Uterus (tissue), 4 donors: ENCODE measurements around the gene KLHL40. TPM values are rescaled to one million over a fixed set of nuclear protein-coding genes. Genes with fewer than 3 reads are reported as not detected.

Experiments used
- DNase-seq, 2 donors: peaks; one replicate each; pipeline ENCODE4 v3.0.0-alpha.2; 2019 to 2020
- H3K27ac ChIP-seq, 2 donors: fragments of 200-600 bp; sonication (generic); 1 replicate in 1 of 2; 2 replicates in 1 of 2; pipeline ENCODE4 v1.5.1; 2016 to 2018
- H3K27me3 ChIP-seq, 2 donors: fragments of 200-600 bp; sonication (generic); one replicate each; pipeline ENCODE4 v1.5.1; 2018 to 2019; ENCODE audit warnings: control low read depth in 1 of 2
- H3K36me3 ChIP-seq, 2 donors: fragments of 200-600 bp; sonication (generic); one replicate each; pipeline ENCODE4 v1.5.1; 2019; ENCODE audit warnings: control low read depth in 1 of 2
- H3K4me1 ChIP-seq, 2 donors: fragments of 200-600 bp; sonication (generic); one replicate each; pipeline ENCODE4 v1.5.1; 2018 to 2019; ENCODE audit warnings: control low read depth in 1 of 2
- H3K4me3 ChIP-seq, 2 donors: fragments of 200-600 bp; sonication (generic); 1 replicate in 1 of 2; 2 replicates in 1 of 2; pipeline ENCODE4 v1.5.1; 2018 to 2019; ENCODE audit warnings: mild to moderate bottlenecking in 1 of 2
- H3K9me3 ChIP-seq, 2 donors: fragments of 200-600 bp; sonication (generic); one replicate each; pipeline ENCODE4 v1.5.1; 2019; ENCODE audit warnings: control low read depth in 1 of 2
- POLR2A ChIP-seq, 2 donors: fragments of 450-650 bp; IDR thresholded peaks; one replicate each; pipeline ENCODE4 v1.6.1; 2016; ENCODE audit warnings: antibody characterized with exemption in 2 of 2, mild to moderate bottlenecking in 1 of 2, moderate library complexity in 1 of 2
- intact Hi-C: fragments of 100-400 bp; cut with DNase I; formaldehyde crosslinking; loops from one replicate; pipeline ENCODE4 v1.15.1; 2023; ENCODE audit warnings: low total_unique reads
- total RNA-seq, 4 donors: library from RNA; depleted of rRNA in 3 of 4; stranded (reverse); fragments of >200 nt in 3 of 4; gene quantifications; one replicate each; pipeline versions ENCODE4 v1.1.0 to v1.2.4, GENCODE V29; 2014 to 2023
- TF ChIP-seq, protein P1 (sequence below), 4 experiments: fragments of 200-600 bp in 2 of 4; fragments of 450-650 bp in 2 of 4; sonication (generic) in 2 of 4; IDR thresholded peaks; one replicate each; pipeline ENCODE4 v1.5.1; 2016 to 2019; ENCODE audit warnings: antibody characterized with exemption in 4 of 4, mild to moderate bottlenecking in 2 of 4, moderate library complexity in 1 of 4
- donor health status: DM: yes; HTN: yes; CAD: no.

Gene KLHL40
- total RNA-seq, 4 donors from 2014 or later: not detected

DNA sequence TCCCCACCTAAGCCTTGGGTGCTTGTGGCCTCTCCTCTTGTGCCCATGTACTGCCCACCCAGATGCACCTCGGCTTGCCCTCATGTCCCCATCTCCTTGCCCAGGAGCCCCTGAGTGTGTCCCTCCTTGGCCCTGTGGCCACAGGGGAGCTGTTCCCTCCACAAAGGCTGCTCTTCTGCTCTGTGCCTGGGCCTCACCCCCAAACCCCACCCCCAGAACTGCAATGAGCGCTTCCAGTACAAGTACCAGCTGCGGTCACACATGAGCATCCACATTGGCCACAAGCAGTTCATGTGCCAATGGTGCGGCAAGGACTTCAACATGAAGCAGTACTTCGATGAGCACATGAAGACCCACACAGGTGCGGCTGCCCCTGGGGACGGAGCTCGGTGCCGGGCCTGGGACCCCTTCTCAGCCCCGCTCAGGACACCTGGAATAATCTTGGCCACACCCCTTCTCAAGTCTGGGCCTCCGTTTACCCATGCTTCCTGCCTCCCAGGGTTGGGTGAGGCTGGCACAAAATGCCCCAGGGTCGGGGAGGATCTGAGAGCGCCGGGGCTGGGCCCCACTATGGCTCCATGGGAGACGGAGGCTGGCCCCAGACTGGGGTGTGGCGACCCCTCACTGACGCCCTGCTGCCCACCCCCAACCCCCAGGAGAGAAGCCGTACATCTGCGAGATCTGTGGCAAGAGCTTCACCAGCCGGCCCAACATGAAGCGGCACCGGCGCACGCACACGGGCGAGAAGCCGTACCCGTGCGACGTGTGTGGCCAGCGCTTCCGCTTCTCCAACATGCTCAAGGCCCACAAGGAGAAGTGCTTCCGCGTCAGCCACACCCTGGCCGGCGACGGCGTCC, 21.5 kb upstream of the KLHL40 start:
- Histone ChIP-seq H3K4me1 (peaks cover 0 to 4% of the 10 kb centered on the region in 2 donors), H3K9me3 (no peaks in the 10 kb centered on the region), H3K36me3 (no peaks in the 10 kb centered on the region), H3K27me3 (no peaks in the 10 kb centered on the region), H3K4me3 (no peak overlapping the region), H3K27ac (no peak overlapping the region)
- TF ChIP-seq, protein P1, sequence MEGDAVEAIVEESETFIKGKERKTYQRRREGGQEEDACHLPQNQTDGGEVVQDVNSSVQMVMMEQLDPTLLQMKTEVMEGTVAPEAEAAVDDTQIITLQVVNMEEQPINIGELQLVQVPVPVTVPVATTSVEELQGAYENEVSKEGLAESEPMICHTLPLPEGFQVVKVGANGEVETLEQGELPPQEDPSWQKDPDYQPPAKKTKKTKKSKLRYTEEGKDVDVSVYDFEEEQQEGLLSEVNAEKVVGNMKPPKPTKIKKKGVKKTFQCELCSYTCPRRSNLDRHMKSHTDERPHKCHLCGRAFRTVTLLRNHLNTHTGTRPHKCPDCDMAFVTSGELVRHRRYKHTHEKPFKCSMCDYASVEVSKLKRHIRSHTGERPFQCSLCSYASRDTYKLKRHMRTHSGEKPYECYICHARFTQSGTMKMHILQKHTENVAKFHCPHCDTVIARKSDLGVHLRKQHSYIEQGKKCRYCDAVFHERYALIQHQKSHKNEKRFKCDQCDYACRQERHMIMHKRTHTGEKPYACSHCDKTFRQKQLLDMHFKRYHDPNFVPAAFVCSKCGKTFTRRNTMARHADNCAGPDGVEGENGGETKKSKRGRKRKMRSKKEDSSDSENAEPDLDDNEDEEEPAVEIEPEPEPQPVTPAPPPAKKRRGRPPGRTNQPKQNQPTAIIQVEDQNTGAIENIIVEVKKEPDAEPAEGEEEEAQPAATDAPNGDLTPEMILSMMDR (IDR thresholded peaks at IDR 0.05): no peak
- TF ChIP-seq POLR2A (IDR thresholded peaks at IDR 0.05): no peak
- no peak for DNase-seq
- intact Hi-C loops: no loop called here

DNA sequence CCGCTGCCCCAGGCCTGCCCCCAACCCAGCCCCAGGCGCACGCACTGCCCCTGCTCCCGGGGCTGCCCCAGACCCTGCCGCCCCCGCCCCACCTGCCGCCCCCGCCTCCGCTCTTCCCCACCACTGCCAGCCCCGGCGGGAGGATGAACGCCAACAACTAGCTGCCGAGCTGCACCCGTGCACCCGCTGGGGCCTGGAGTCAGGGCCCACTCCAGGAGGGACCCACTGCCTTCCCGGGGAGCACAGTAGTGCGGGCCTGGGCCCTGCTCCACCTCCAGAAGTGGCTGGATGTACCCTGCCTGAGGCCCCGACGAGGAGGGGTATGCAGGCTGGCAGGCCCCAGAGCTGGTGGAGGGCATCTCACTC, 20.9 kb upstream of the KLHL40 start:
- no peak for DNase-seq
- intact Hi-C loops: no loop called here
- H3K9me3 ChIP-seq: no peaks in the 10 kb centered on the region
- H3K4me1 ChIP-seq: peaks cover 0 to 4% of the 10 kb centered on the region in 2 donors
- TF ChIP-seq, protein P1 (IDR thresholded peaks at IDR 0.05): no peak
- no peak for TF ChIP-seq POLR2A (IDR thresholded peaks at IDR 0.05)
- H3K36me3 ChIP-seq: no peaks in the 10 kb centered on the region
- H3K27me3 ChIP-seq: no peaks in the 10 kb centered on the region
- no peak overlapping the region for H3K4me3 ChIP-seq
- no peak overlapping the region for H3K27ac ChIP-seq

DNA sequence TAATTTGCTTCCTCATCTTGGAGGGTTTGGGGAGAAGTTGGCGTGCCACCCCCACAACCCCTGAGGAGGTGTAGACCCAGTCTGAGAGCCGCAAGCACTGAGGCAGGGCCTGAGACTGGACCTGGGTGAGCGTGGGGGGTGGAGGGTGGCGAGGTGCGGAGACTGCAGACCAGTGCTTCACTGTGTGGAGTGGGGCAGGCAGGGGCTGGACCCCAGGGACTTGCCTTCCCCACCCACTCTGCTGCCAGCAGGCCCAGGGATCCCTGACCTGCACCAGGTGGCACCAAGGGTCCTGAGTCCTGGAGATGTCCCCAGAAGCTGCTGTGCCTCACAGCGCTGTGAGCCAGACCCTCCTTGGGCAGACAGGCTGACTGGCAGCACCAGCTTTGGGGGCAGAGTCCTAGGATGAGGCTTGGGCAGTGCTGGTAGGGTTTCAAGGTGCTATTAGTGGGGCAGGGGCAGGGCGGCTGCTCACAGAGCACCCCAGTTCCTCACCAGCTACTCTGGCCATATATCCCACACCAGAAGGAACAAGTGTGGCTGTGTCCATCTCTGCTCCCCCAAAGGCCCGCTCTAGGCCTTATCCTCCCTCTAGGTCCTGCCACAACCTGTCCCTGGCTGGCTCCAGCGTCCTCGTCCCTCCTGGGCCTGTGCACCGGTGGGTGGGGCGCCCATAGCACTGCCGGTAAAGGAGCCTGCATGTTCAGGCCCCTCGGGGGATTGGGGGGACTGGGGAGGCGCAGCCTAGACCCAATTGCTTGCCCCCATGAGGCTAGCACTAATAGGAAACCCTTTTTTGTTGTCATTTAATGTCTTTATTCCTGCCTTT, 20.1 kb upstream of the KLHL40 start:
- Histone ChIP-seq H3K9me3 (no peaks in the 10 kb centered on the region), H3K4me3 (no peak overlapping the region), H3K4me1 (peaks cover 0 to 4% of the 10 kb centered on the region in 2 donors), H3K27ac (no peak overlapping the region), H3K36me3 (no peaks in the 10 kb centered on the region), H3K27me3 (no peaks in the 10 kb centered on the region)
- TF ChIP-seq, protein P1 (IDR thresholded peaks at IDR 0.05): no peak
- no peak for TF ChIP-seq POLR2A (IDR thresholded peaks at IDR 0.05)
- intact Hi-C loops: no loop called here
- DNase-seq: peak in 1 of 2 donors; percentile 11

DNA sequence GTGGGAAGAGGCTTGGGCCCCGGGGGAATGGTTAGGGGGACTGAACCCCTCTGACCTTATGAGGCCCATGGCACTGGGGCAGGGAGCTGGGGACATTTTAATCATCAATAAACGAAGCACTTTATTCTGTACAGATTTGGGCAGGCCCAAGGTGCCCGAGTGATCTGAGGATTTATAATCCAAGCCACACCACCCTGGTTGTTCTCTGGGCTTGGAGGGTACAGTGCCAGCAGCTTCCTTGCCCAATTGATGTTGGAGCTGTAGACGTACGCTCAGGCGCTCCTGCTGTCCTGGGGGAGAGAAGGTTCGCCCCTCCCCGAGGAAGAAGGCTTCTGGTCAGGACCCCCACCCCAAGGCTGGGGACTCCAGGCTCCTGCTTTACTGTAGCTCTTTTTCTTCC, 19.3 kb upstream of the KLHL40 start:
- peak overlapping the region in 1 of 2 donors; percentile 28 for H3K27ac ChIP-seq
- no peaks in the 10 kb centered on the region for H3K36me3 ChIP-seq
- no peaks in the 10 kb centered on the region for H3K27me3 ChIP-seq
- DNase-seq: no peak
- intact Hi-C loops: no loop called here
- H3K9me3 ChIP-seq: no peaks in the 10 kb centered on the region
- no peak overlapping the region for H3K4me3 ChIP-seq
- peaks cover 0 to 4% of the 10 kb centered on the region in 2 donors for H3K4me1 ChIP-seq
- TF ChIP-seq, protein P1 (IDR thresholded peaks at IDR 0.05): no peak
- no peak for TF ChIP-seq POLR2A (IDR thresholded peaks at IDR 0.05)

DNA sequence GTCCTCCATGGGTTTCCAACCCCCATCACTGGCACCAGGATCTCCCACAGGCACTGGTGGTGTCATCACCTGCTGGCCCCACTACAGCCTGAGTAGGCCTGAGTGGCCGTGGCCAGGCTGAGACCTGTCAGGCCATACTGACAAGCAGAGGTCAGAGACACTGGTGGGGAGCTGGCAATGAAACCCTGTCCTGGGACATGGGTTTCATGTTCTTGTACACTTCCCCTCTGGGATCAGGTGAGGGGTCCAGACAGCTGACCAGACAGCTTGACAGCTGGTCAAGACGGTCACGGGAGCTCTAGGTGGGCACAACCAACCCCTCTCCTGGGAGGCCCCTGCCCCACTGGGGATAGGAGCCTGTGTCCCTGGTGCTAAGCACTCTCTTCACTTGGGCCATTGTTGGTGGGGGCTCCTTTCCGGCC, 18.7 kb upstream of the KLHL40 start:
- no peak for TF ChIP-seq POLR2A (IDR thresholded peaks at IDR 0.05)
- TF ChIP-seq, protein P1 (IDR thresholded peaks at IDR 0.05): no peak
- intact Hi-C loops: no loop called here
- Histone ChIP-seq H3K27me3 (no peaks in the 10 kb centered on the region), H3K9me3 (no peaks in the 10 kb centered on the region), H3K27ac (peak overlapping the region in 1 of 2 donors; percentile 28), H3K4me3 (no peak overlapping the region), H3K4me1 (peaks cover 0 to 4% of the 10 kb centered on the region in 2 donors), H3K36me3 (no peaks in the 10 kb centered on the region)
- DNase-seq: peak in 1 of 2 donors; percentile 19
